ENCODE measurements around the gene TMEM171.

The TMEM171 gene

DNA sequence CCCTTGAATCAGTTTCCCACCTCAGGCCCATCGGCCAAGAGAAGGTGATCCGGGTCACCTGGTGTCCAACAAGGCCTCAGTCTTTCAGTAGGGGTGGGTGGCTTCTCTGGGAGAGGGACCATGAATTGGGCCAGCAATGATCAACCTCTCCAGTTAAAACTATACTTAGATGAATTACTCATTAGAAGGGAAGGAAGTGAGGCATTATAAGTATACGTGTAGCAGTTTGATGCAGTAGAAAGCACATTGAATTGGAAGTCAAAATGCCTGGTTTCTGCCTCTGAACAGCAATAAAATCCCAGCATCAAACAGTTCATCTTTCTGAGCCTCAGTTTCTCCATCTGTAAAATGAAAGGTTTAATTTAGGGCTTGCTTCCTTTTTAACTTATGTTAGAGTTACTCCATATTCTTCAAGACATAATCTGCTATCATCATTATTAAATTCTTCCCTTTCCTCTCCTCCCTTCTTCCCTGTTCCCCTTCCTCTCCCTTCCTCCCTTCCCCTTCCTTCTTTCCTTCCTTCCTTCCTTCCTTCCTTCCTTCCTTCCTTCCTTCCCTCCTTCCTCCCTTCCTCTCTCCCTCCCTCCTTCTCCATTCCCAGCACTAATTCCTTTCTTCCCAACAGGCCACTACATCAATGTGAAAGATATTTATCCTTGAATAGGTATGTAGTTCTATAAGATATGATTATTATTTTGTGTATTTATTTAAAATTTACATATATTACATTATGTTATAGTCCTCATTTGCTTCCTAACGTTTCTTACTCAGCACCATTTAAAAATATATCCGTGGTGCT lies 34.0 kb downstream of the TMEM171 start:
- ATAC-seq: no peak
- TF ChIP-seq BACH2 (CRISPR knock-in tag; IDR thresholded peaks at IDR 0.05; ENCODE audit: borderline replicate concordance): no peak
- TF ChIP-seq ISL1 (CRISPR knock-in tag; IDR thresholded peaks at IDR 0.05): no peak
- TF ChIP-seq, protein P1, sequence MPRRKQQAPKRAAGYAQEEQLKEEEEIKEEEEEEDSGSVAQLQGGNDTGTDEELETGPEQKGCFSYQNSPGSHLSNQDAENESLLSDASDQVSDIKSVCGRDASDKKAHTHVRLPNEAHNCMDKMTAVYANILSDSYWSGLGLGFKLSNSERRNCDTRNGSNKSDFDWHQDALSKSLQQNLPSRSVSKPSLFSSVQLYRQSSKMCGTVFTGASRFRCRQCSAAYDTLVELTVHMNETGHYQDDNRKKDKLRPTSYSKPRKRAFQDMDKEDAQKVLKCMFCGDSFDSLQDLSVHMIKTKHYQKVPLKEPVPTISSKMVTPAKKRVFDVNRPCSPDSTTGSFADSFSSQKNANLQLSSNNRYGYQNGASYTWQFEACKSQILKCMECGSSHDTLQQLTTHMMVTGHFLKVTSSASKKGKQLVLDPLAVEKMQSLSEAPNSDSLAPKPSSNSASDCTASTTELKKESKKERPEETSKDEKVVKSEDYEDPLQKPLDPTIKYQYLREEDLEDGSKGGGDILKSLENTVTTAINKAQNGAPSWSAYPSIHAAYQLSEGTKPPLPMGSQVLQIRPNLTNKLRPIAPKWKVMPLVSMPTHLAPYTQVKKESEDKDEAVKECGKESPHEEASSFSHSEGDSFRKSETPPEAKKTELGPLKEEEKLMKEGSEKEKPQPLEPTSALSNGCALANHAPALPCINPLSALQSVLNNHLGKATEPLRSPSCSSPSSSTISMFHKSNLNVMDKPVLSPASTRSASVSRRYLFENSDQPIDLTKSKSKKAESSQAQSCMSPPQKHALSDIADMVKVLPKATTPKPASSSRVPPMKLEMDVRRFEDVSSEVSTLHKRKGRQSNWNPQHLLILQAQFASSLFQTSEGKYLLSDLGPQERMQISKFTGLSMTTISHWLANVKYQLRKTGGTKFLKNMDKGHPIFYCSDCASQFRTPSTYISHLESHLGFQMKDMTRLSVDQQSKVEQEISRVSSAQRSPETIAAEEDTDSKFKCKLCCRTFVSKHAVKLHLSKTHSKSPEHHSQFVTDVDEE (CRISPR knock-in tag; IDR thresholded peaks at IDR 0.05): no peak
- TF ChIP-seq SNAI2 (CRISPR knock-in tag; IDR thresholded peaks at IDR 0.05): no peak

DNA sequence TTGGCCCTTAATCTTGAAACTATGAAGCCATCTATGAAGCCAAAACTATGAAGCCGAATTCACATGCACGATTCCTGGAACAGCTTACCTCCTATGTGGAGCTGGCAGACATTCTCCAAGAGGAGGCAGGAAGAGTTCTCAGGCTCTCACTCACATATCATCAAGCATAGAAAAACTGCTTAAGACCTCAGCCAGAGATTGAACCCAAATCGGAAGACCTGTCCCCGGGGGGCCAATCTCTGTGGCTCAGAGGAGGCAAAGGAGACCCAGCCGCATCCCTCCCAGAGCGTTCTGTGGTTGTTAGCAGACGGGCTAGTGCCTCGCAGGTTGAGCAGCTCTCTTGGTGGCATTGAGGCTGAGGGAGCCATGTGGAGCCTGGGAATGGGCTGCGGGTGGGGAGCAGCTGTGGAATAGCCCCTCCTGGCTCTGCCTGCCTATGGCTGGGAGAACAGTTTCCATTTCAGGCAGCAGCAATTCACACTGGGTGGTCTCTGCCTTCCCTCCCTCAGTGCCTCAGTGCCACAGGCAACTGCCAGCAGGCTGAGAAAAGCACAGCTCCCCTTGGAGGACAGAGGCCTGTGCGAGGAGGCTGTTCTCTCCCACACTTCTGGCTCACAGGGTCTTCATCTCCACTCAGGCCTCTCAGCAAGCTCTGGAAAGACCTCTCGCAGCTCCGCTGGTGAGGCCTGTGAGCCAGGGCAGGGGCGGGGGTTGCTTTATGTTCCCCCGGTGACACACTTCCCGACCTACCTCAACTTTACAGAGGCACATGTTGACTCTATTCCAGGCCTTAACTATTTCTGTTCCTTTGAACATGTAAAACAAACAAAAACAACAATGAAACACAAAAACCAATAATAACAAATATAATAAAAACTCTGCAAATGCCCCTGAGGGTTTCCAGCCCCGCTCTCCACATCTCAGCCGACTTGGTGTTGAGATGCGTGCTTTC lies 35.2 kb downstream of the TMEM171 start:
- TF ChIP-seq CSDC2 (CRISPR knock-in tag; IDR thresholded peaks at IDR 0.05) (no peak), RARB (CRISPR knock-in tag; IDR thresholded peaks at IDR 0.05) (no peak), ARNTL (CRISPR knock-in tag; IDR thresholded peaks at IDR 0.05; ENCODE audit: borderline replicate concordance, low read depth) (no peak)
- TF ChIP-seq, protein P2, sequence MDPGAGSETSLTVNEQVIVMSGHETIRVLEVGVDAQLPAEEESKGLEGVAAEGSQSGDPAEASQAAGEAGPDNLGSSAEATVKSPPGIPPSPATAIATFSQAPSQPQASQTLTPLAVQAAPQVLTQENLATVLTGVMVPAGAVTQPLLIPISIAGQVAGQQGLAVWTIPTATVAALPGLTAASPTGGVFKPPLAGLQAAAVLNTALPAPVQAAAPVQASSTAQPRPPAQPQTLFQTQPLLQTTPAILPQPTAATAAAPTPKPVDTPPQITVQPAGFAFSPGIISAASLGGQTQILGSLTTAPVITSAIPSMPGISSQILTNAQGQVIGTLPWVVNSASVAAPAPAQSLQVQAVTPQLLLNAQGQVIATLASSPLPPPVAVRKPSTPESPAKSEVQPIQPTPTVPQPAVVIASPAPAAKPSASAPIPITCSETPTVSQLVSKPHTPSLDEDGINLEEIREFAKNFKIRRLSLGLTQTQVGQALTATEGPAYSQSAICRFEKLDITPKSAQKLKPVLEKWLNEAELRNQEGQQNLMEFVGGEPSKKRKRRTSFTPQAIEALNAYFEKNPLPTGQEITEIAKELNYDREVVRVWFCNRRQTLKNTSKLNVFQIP (CRISPR knock-in tag; IDR thresholded peaks at IDR 0.05; ENCODE audit: borderline replicate concordance, low read depth): no peak
- no peak for ATAC-seq

DNA sequence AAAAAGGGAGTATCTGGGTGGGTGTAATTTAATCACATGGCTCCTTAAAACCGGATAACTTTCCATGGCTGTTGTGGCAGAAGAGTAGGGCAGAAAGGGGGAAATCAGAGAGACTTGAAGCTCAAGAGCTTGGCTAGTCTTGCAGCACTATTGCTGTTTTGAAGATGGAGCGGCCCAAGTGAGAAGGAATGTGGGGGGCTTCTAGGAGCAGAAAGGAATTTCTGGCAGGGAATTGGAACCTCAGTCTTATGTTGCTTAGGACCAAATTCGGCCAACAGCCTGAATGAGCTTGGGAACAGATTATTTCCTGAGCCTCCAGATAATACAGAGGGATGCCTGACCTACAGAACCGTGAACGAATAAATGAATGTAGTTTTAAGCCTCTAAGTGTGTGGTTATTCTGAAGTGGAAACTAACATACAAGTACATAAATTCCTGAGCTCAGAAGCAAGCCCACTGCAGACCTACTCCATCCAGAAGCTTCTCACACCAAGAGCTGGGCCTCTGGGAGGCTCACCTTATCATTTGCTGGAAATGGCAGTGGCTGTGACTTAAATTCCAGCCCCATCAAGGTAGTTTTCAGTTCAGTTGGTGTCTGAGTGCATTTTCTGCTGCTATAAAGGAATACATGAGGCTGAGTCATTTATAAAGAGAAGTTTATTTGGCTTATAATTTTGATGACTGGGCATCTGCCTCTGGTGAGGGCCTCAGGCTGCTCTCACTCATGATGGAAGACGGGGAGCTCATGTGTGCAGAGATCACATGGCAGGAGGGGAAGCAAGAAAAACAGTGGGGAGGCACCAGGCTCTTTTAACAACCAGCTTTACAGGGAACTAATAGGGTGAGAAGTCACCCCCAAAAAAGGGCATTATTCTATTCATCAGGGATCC lies 37.3 kb downstream of the TMEM171 start:
- TF ChIP-seq ZNF70 (CRISPR knock-in tag; IDR thresholded peaks at IDR 0.05) (no peak), BACH2 (CRISPR knock-in tag; IDR thresholded peaks at IDR 0.05; ENCODE audit: borderline replicate concordance) (no peak), ESRRG (CRISPR knock-in tag; IDR thresholded peaks at IDR 0.05) (no peak), GLIS3 (CRISPR knock-in tag; IDR thresholded peaks at IDR 0.05) (no peak), PPARA (CRISPR knock-in tag; IDR thresholded peaks at IDR 0.05; ENCODE audit: borderline replicate concordance) (no peak), SNAI2 (CRISPR knock-in tag; IDR thresholded peaks at IDR 0.05) (no peak), CSDC2 (CRISPR knock-in tag; IDR thresholded peaks at IDR 0.05) (no peak), OSR1 (CRISPR knock-in tag; IDR thresholded peaks at IDR 0.05) (no peak), ZNF565 (CRISPR knock-in tag; conservative IDR thresholded peaks at IDR 0.05; ENCODE audit: low read depth) (no peak), ZNF8 (CRISPR knock-in tag; IDR thresholded peaks at IDR 0.05) (no peak), ZC3H10 (CRISPR knock-in tag; IDR thresholded peaks at IDR 0.05) (no peak), TCF4 (CRISPR knock-in tag; IDR thresholded peaks at IDR 0.05; ENCODE audit: borderline replicate concordance) (no peak)
- TF ChIP-seq, protein P3, sequence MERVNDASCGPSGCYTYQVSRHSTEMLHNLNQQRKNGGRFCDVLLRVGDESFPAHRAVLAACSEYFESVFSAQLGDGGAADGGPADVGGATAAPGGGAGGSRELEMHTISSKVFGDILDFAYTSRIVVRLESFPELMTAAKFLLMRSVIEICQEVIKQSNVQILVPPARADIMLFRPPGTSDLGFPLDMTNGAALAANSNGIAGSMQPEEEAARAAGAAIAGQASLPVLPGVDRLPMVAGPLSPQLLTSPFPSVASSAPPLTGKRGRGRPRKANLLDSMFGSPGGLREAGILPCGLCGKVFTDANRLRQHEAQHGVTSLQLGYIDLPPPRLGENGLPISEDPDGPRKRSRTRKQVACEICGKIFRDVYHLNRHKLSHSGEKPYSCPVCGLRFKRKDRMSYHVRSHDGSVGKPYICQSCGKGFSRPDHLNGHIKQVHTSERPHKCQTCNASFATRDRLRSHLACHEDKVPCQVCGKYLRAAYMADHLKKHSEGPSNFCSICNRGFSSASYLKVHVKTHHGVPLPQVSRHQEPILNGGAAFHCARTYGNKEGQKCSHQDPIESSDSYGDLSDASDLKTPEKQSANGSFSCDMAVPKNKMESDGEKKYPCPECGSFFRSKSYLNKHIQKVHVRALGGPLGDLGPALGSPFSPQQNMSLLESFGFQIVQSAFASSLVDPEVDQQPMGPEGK (CRISPR knock-in tag; IDR thresholded peaks at IDR 0.05; ENCODE audit: borderline replicate concordance): no peak
- no peak for ATAC-seq

DNA sequence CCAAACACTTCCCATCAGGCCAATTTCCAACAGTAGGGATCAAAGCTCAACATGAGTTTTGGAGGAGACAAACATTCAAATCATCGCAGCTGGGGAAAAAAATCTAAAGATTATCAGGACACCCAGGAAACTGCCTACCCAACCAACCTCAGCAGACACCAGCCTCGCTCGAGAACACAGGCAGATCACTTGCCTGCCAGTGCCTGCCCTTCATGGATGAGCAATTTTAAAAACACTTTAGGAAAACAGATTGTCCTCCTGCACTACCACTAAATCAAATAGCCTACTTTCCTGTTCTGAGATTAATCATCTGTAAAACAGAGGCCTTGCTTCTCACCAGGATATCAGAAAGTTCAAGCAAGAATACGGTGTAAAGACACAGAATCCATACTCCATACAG lies 37.9 kb downstream of the TMEM171 start:
- no peak for ATAC-seq
- TF ChIP-seq ZC3H10 (CRISPR knock-in tag; IDR thresholded peaks at IDR 0.05) (no peak), ZFP3 (CRISPR knock-in tag; IDR thresholded peaks at IDR 0.05) (no peak), ISL1 (CRISPR knock-in tag; IDR thresholded peaks at IDR 0.05) (no peak), PPARA (CRISPR knock-in tag; IDR thresholded peaks at IDR 0.05; ENCODE audit: borderline replicate concordance) (no peak), BACH2 (CRISPR knock-in tag; IDR thresholded peaks at IDR 0.05; ENCODE audit: borderline replicate concordance) (no peak), ZNF565 (CRISPR knock-in tag; conservative IDR thresholded peaks at IDR 0.05; ENCODE audit: low read depth) (no peak), CSDC2 (CRISPR knock-in tag; IDR thresholded peaks at IDR 0.05) (no peak), ZNF70 (CRISPR knock-in tag; IDR thresholded peaks at IDR 0.05) (no peak)
- TF ChIP-seq, protein P1 (CRISPR knock-in tag; IDR thresholded peaks at IDR 0.05): no peak
- TF ChIP-seq, protein P2 (CRISPR knock-in tag; IDR thresholded peaks at IDR 0.05; ENCODE audit: borderline replicate concordance, low read depth): no peak
